A673 (cell line): Measurements from ENCODE around the gene NPTN. TPM values are rescaled to one million over a fixed set of nuclear protein-coding genes. Genes with fewer than 3 reads are reported as not detected.
A peak's percentile ranks its signal among the peaks of the same experiment; 100 is the strongest.

Source experiments
- BruUV-seq: library from RNA; stranded (reverse); fragments of 400-500 nt; replicated peaks from 2 replicates; lab custom pipeline; 2021; lab: Mats Ljungman, UMichigan
- CTCF ChIA-PET: fragments of 300-600 bp; sonication (Branson Sonifier 250); formaldehyde crosslinking; loops from one replicate; lab custom pipeline; 2022; ENCODE audit warnings: antibody characterized with exemption; lab: Charles Lee
- POLR2A ChIA-PET: fragments of 300-600 bp; sonication (Branson Sonifier 250); formaldehyde crosslinking; loops from one replicate; lab custom pipeline; 2022; ENCODE audit warnings: antibody characterized with exemption; ENCODE audit not compliant: low non-redundant PET; lab: Charles Lee
- DNase-seq: peaks from one replicate; pipeline ENCODE4 v3.0.0-alpha.2; 2015; ENCODE audit warnings: low spot score
- H3K27ac ChIP-seq: fragments of 200-600 bp; sonication (generic); 2 replicates; pipeline ENCODE4 v1.5.1; 2016; ENCODE audit warnings: mixed run types, low read depth, mild to moderate bottlenecking, mixed read lengths, antibody characterized with exemption, low read length; ENCODE audit not compliant: poor library complexity, severe bottlenecking
- H3K27me3 ChIP-seq: fragments of 200-600 bp; sonication (generic); replicated peaks from 2 replicates; pipeline ENCODE4 v1.6.1; 2017; ENCODE audit warnings: mixed run types, low read depth, mild to moderate bottlenecking, mixed read lengths, antibody characterized with exemption, low read length; ENCODE audit not compliant: insufficient read depth, poor library complexity
- H3K36me3 ChIP-seq: fragments of 200-600 bp; sonication (generic); 2 replicates; pipeline ENCODE4 v1.6.1; 2016; ENCODE audit warnings: mixed run types, mild to moderate bottlenecking, mixed read lengths, antibody characterized with exemption, low read length; ENCODE audit not compliant: insufficient read depth, poor library complexity, severe bottlenecking
- H3K4me1 ChIP-seq: fragments of 200-600 bp; sonication (generic); 2 replicates; pipeline ENCODE4 v1.6.1; 2017; ENCODE audit warnings: mixed run types, mild to moderate bottlenecking, mixed read lengths, antibody characterized with exemption, low read length; ENCODE audit not compliant: insufficient read depth, poor library complexity, severe bottlenecking
- H3K4me3 ChIP-seq: fragments of 200-600 bp; sonication (generic); 2 replicates; pipeline ENCODE4 v1.5.1; 2016; ENCODE audit warnings: low read depth, mixed run types, mild to moderate bottlenecking, mixed read lengths, low read length; ENCODE audit not compliant: poor library complexity, severe bottlenecking
- H3K9me3 ChIP-seq: fragments of 200-600 bp; sonication (generic); 2 replicates; pipeline ENCODE4 v1.6.1; 2016; ENCODE audit warnings: mixed run types, low read depth, mild to moderate bottlenecking, mixed read lengths, antibody characterized with exemption, low read length; ENCODE audit not compliant: poor library complexity, severe bottlenecking
- CTCF ChIP-seq: fragments of 300-800, 200-600 bp; sonication (generic); conservative IDR thresholded peaks from 2 replicates; pipeline ENCODE4 v1.5.1; 2017; ENCODE audit warnings: low read depth, mild to moderate bottlenecking, antibody characterized with exemption, low read length, moderate library complexity, mixed read lengths
- EZH2 ChIP-seq: fragments of 200-600 bp; sonication (generic); IDR thresholded peaks from 2 replicates; pipeline ENCODE4 v1.6.1; 2017; ENCODE audit warnings: borderline replicate concordance, low read depth, mild to moderate bottlenecking, mixed read lengths, antibody characterized with exemption, low read length; ENCODE audit not compliant: poor library complexity, severe bottlenecking
- intact Hi-C: fragments of 100-400 bp; cut with micrococcal nuclease; formaldehyde crosslinking; loops from one replicate; pipeline ENCODE4 v1.10.0; 2022; ENCODE audit not compliant: unreplicated experiment
- total RNA-seq: library from RNA; stranded (reverse); gene quantifications from 2 replicates; pipeline ENCODE4 v1.2.3, GENCODE V29; 2021

Gene NPTN
- total RNA-seq, 1 experiment from 2014 or later = 101 TPM

GRCh38 chr15:73589766-73590165, 43.4 kb downstream of the NPTN start:
- H3K9me3 ChIP-seq = no peaks in the 10 kb centered on the region
- TF ChIP-seq EZH2 (no peak), CTCF (no peak)
- intact Hi-C loops = no loop called here
- CTCF ChIA-PET = no interaction called here
- POLR2A ChIA-PET = interaction anchor here (0.6 kb wide), 1 partner anchor 30 kb away, joined by 3 read pairs; no protein-coding TSS in a partner anchor
- H3K27me3 ChIP-seq = no peaks in the 10 kb centered on the region
- H3K4me3 ChIP-seq = no peak overlapping the region
- peaks cover 5% of the 10 kb centered on the region for H3K4me1 ChIP-seq
- H3K27ac ChIP-seq = no peak overlapping the region
- no peak for DNase-seq
- no TSS peak for BruUV-seq
- H3K36me3 ChIP-seq = peaks cover 34% of the 10 kb centered on the region

GRCh38 chr15:73585871-73586654, 47.1 kb downstream of the NPTN start:
- BruUV-seq = no TSS peak

GRCh38 chr15:73584699-73585420, 48.3 kb downstream of the NPTN start:
- H3K27me3 ChIP-seq = no peaks in the 10 kb centered on the region
- POLR2A ChIA-PET = no interaction called here
- DNase-seq = no peak
- H3K27ac ChIP-seq = peak overlapping the region; percentile 41
- intact Hi-C loops = no loop called here
- no peak for TF ChIP-seq EZH2
- no peak for TF ChIP-seq CTCF
- H3K4me1 ChIP-seq = peaks cover 5% of the 10 kb centered on the region
- no TSS peak for BruUV-seq
- H3K36me3 ChIP-seq = peaks cover 43% of the 10 kb centered on the region
- H3K4me3 ChIP-seq = no peak overlapping the region
- CTCF ChIA-PET = no interaction called here
- H3K9me3 ChIP-seq = no peaks in the 10 kb centered on the region

More at GRCh38 chr15:73585871-73586654, 47.1 kb downstream of the NPTN start:
- Histone ChIP-seq H3K4me1 (peaks cover 5% of the 10 kb centered on the region), H3K27ac (no peak overlapping the region), H3K27me3 (no peaks in the 10 kb centered on the region), H3K36me3 (peaks cover 46% of the 10 kb centered on the region), H3K9me3 (no peaks in the 10 kb centered on the region), H3K4me3 (no peak overlapping the region)
- DNase-seq = no peak
- no peak for TF ChIP-seq EZH2
- no peak for TF ChIP-seq CTCF
- ChIA-PET POLR2A (no interaction called here), CTCF (no interaction called here)
- intact Hi-C loops = no loop called here
